ENCODE data around the gene NBL1.

GRCh38 chr1:19602486-19602885 lies 41.6 kb upstream of the NBL1 start:
- TF ChIP-seq POLR2AphosphoS5 (IDR thresholded peaks at IDR 0.05; ENCODE audit: borderline replicate concordance, low read depth, low read length) (no peak), EZH2 (IDR thresholded peaks at IDR 0.05) (no peak), FOXP2 (optimal IDR thresholded peaks at IDR 0.05; ENCODE audit: control extremely low read depth, extremely low read length, insufficient read depth) (no peak)

All from SK-N-MC (cell line).